ENCODE measurements around the gene NTNG1.

- TF ChIP-seq POLR2A (IDR thresholded peaks at IDR 0.05) (no peak), EP300 (IDR thresholded peaks at IDR 0.05) (no peak), POLR2AphosphoS5 (IDR thresholded peaks at IDR 0.05) (no peak)
- TF ChIP-seq, protein P1, sequence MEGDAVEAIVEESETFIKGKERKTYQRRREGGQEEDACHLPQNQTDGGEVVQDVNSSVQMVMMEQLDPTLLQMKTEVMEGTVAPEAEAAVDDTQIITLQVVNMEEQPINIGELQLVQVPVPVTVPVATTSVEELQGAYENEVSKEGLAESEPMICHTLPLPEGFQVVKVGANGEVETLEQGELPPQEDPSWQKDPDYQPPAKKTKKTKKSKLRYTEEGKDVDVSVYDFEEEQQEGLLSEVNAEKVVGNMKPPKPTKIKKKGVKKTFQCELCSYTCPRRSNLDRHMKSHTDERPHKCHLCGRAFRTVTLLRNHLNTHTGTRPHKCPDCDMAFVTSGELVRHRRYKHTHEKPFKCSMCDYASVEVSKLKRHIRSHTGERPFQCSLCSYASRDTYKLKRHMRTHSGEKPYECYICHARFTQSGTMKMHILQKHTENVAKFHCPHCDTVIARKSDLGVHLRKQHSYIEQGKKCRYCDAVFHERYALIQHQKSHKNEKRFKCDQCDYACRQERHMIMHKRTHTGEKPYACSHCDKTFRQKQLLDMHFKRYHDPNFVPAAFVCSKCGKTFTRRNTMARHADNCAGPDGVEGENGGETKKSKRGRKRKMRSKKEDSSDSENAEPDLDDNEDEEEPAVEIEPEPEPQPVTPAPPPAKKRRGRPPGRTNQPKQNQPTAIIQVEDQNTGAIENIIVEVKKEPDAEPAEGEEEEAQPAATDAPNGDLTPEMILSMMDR (IDR thresholded peaks at IDR 0.05) = no peak
These were observed 111.4 kb downstream of the NTNG1 start for GRCh38 chr1:107252271-107252670.
